Trophoblast cell (in vitro differentiated cells and primary cell): ENCODE measurements around the gene ACVRL1.

Source experiments
- DNase-seq, 2 donors: peaks; one replicate each; pipeline ENCODE4 v3.0.0-alpha.2; 2016
- H2AFZ ChIP-seq: 2 replicates; pipeline ENCODE4 v1.6.1; 2013; ENCODE audit warnings: low read length, moderate library complexity, mild to moderate bottlenecking; ENCODE audit not compliant: insufficient read depth, poor library complexity
- H2AK5ac ChIP-seq: 2 replicates; pipeline ENCODE4 v1.6.1; 2013; ENCODE audit warnings: mild to moderate bottlenecking, low read length
- H2BK120ac ChIP-seq: 2 replicates; pipeline ENCODE4 v1.6.1; 2013; ENCODE audit warnings: low read length, mild to moderate bottlenecking, moderate library complexity; ENCODE audit not compliant: insufficient read depth, poor library complexity
- H2BK12ac ChIP-seq: 2 replicates; pipeline ENCODE4 v1.6.1; 2013; ENCODE audit warnings: mild to moderate bottlenecking, low read length, moderate library complexity
- H2BK5ac ChIP-seq: 2 replicates; pipeline ENCODE4 v1.6.1; 2013; ENCODE audit warnings: low read length, low read depth, moderate library complexity, mild to moderate bottlenecking; ENCODE audit not compliant: poor library complexity
- H3K14ac ChIP-seq: 2 replicates; pipeline ENCODE4 v1.6.1; 2013; ENCODE audit warnings: mild to moderate bottlenecking, low read length
- H3K18ac ChIP-seq: 2 replicates; pipeline ENCODE4 v1.6.1; 2013; ENCODE audit warnings: mild to moderate bottlenecking, low read length
- H3K23ac ChIP-seq: 2 replicates; pipeline ENCODE4 v1.6.1; 2013; ENCODE audit warnings: low read length
- H3K27ac ChIP-seq: 2 replicates; pipeline ENCODE4 v1.5.1; 2013; ENCODE audit warnings: low read depth, mild to moderate bottlenecking, inconsistent platforms, low read length, moderate library complexity
- H3K27me3 ChIP-seq: 2 replicates; pipeline ENCODE4 v1.6.1; 2013; ENCODE audit warnings: inconsistent platforms, mild to moderate bottlenecking, low read length, moderate library complexity; ENCODE audit not compliant: insufficient read depth
- H3K36me3 ChIP-seq, 2 experiments: 1 replicate in 1 of 2; 2 replicates in 1 of 2; pipeline ENCODE4 v1.6.1; 2013; ENCODE audit warnings: low read length in 2 of 2, mild to moderate bottlenecking in 2 of 2, moderate library complexity in 1 of 2; ENCODE audit not compliant: insufficient read depth in 2 of 2, control insufficient read depth in 1 of 2
- H3K4ac ChIP-seq: 2 replicates; pipeline ENCODE4 v1.6.1; 2013; ENCODE audit warnings: low read depth, mild to moderate bottlenecking, low read length, moderate library complexity
- H3K4me1 ChIP-seq, 2 experiments: 1 replicate in 1 of 2; 2 replicates in 1 of 2; pipeline ENCODE4 v1.6.1; 2013; ENCODE audit warnings: low read length in 2 of 2, mild to moderate bottlenecking in 2 of 2, moderate library complexity in 1 of 2; ENCODE audit not compliant: insufficient read depth in 2 of 2, control insufficient read depth in 1 of 2
- H3K4me2 ChIP-seq: 2 replicates; pipeline ENCODE4 v1.6.1; 2013; ENCODE audit warnings: inconsistent platforms, mild to moderate bottlenecking, low read length, moderate library complexity
- H3K4me3 ChIP-seq: 2 replicates; pipeline ENCODE4 v1.5.1; 2013; ENCODE audit warnings: mild to moderate bottlenecking, low read depth, low read length, inconsistent platforms
- H3K79me1 ChIP-seq: one replicate; pipeline ENCODE4 v1.6.1; 2013; ENCODE audit warnings: low read length
- H3K79me2 ChIP-seq: 2 replicates; pipeline ENCODE4 v1.6.1; 2013; ENCODE audit warnings: low read length, mild to moderate bottlenecking; ENCODE audit not compliant: control insufficient read depth, insufficient read depth, poor library complexity
- H3K9ac ChIP-seq: 2 replicates; pipeline ENCODE4 v1.6.1; 2013; ENCODE audit warnings: mild to moderate bottlenecking, low read length
- H3K9me3 ChIP-seq: 2 replicates; pipeline ENCODE4 v1.6.1; 2013; ENCODE audit warnings: low read depth, mild to moderate bottlenecking, control low read depth, inconsistent platforms, low read length; ENCODE audit not compliant: insufficient read depth
- H4K12ac ChIP-seq: 2 replicates; pipeline ENCODE4 v1.6.1; 2013; ENCODE audit warnings: low read depth, mild to moderate bottlenecking, low read length, moderate library complexity
- H4K8ac ChIP-seq: 2 replicates; pipeline ENCODE4 v1.6.1; 2013; ENCODE audit warnings: low read depth, mild to moderate bottlenecking, low read length, moderate library complexity
- H4K91ac ChIP-seq: one replicate; pipeline ENCODE4 v1.6.1; 2013; ENCODE audit warnings: low read depth, mild to moderate bottlenecking, low read length, moderate library complexity
- whole genome bisulfite sequencing: extraction: QIAGEN DNeasy Blood & Tissue Kit; methylation state at CpG from one replicate; pipeline ENCODE4 v1.1.7; 2013; ENCODE audit warnings: missing lambda C conversion rate; ENCODE audit not compliant: insufficient read length, insufficient coverage; ENCODE audit errors: extremely low coverage; 5-methylcytosine and 5-hydroxymethylcytosine counted together

The ACVRL1 gene

DNA sequence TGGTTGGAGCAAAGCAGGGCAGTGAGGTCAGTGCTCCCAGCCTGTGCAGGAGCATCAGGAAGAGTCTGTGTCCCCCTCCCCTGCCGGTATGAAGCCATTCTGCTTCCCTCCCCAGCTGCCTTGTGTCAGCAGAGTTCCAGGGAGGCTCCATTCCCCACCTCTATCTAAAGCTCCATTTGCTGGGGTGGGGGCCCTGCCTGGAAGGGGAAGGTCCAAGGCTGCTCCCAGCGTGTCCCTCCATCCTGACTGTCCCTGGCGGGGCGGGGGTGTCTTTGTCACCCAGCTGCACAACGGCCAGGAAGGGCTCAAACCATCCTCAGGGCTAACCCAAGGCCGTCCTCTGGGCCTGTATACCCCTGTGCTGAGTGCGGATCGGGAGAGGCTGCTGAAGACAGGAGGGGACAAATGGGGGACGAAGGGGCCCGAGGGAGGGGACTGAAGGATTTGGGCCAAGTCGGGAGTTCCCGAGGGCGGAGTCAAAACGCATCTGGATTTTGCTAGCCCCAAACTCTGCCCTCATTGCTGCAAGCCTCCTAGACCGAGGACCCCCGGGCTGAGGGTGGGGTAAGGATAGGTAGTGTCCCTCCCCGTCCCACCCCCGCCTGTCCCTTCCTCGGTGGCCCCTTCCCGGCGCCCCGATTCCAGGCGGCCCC lies 748 bp upstream of the ACVRL1 start:
- H3K18ac ChIP-seq: no peak overlapping the region
- H3K36me3 ChIP-seq: no peaks in the 10 kb centered on the region
- H2BK5ac ChIP-seq: no peak overlapping the region
- H2BK120ac ChIP-seq: no peak overlapping the region
- H4K8ac ChIP-seq: no peak overlapping the region
- H3K9ac ChIP-seq: no peak overlapping the region
- no peak overlapping the region for H2BK12ac ChIP-seq
- H3K79me2 ChIP-seq: no peaks in the 10 kb centered on the region
- H3K4me3 ChIP-seq: no peak overlapping the region
- peaks cover 2% of the 10 kb centered on the region for H3K9me3 ChIP-seq
- no peak overlapping the region for H3K23ac ChIP-seq
- H2AFZ ChIP-seq: no peak overlapping the region
- H3K4me2 ChIP-seq: no peak overlapping the region
- no peak overlapping the region for H4K91ac ChIP-seq
- peak in 1 of 2 donors; percentile 31 for DNase-seq
- no peak overlapping the region for H3K27ac ChIP-seq
- peaks cover 12% of the 10 kb centered on the region for H3K27me3 ChIP-seq
- H3K79me1 ChIP-seq: no peaks in the 10 kb centered on the region
- no CpG with 5 or more reads among the region's 23 CpGs for WGBS
- H3K4me1 ChIP-seq: peaks cover 0 to 2% of the 10 kb centered on the region in 2 experiments
- no peak overlapping the region for H4K12ac ChIP-seq
- no peak overlapping the region for H3K4ac ChIP-seq
- H2AK5ac ChIP-seq: no peak overlapping the region
- H3K14ac ChIP-seq: no peak overlapping the region

DNA sequence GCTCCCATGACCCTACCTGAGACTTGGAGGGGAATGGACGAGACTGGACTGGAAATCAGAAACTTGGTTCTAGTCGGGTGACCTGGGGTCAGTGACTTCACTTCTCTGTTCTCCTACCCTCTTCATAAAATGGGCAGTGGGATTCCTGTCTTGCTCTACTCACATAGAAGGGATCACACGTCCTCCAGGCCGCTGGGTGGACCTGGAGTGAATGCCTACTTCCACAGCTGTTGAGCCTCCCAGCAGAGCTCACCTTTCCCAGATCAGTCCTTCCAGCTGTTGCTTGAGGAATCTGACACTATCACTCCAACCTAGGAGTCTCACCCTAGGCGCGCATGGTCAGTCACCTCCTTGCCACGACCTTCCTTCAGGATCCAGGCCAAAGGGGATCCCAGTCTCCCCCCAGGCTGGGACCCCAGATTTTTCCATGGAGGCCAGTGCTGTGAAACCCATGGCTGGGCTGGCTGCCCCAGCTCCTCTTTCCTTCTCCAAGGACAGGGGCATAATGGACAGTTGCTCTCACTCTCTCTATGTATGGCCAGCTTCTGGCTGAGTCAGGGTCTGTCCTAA lies 637 bp downstream of the ACVRL1 start:
- Histone ChIP-seq H4K12ac (no peak overlapping the region), H3K23ac (no peak overlapping the region), H3K9me3 (peaks cover 2% of the 10 kb centered on the region), H2BK120ac (no peak overlapping the region), H3K79me2 (no peaks in the 10 kb centered on the region), H4K8ac (no peak overlapping the region), H3K4me2 (peak overlapping the region; percentile 53), H3K79me1 (no peaks in the 10 kb centered on the region), H2BK12ac (no peak overlapping the region), H4K91ac (no peak overlapping the region), H3K18ac (no peak overlapping the region), H3K4me1 (peaks cover 0 to 2% of the 10 kb centered on the region in 2 experiments), H2BK5ac (no peak overlapping the region), H3K4ac (no peak overlapping the region), H2AFZ (no peak overlapping the region), H3K14ac (no peak overlapping the region), H3K36me3 (no peaks in the 10 kb centered on the region), H3K27me3 (peaks cover 12% of the 10 kb centered on the region), H3K9ac (no peak overlapping the region), H2AK5ac (no peak overlapping the region), H3K4me3 (no peak overlapping the region), H3K27ac (no peak overlapping the region)
- peak in 1 of 2 donors; percentile 48 for DNase-seq
- no CpG with 5 or more reads among the region's 7 CpGs for WGBS

DNA sequence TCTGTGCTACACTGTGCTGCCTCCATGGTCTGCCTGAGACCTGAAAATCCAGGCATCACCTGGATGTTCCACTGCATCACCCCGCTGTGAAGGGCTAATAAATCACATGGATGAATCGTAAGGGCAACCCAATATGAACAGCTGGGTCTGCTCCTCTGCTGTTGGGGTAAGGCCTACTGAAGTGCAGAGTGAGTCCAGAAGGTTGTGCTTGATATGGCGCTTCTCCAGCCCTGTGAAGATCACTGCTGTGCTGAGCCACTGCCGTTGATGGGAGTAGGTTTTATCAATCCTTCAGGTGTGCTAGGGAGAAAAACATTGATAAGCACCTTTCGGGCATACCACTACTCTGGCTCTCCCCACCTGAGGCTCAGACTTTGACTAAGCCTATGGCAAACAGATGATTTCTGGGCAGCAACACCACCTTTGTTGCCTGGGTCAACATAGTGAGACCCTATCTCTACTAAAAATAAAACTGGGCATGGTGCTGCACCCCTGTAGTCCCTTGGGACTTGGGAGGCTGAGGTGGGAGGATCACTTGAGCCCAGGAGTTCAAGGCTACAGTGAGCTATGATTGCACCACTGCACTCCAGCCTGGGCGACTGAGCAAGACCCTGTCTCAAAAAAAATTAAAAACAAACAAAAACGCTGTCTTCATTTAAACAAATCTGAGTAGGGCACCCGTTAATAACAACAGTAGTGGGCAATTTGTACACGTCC lies 1.7 kb downstream of the ACVRL1 start:
- H4K91ac ChIP-seq: no peak overlapping the region
- no peaks in the 10 kb centered on the region for H3K79me2 ChIP-seq
- no peak overlapping the region for H4K8ac ChIP-seq
- H2AK5ac ChIP-seq: no peak overlapping the region
- no peak overlapping the region for H2BK12ac ChIP-seq
- WGBS: no CpG with 5 or more reads among the region's 9 CpGs
- no peak overlapping the region for H3K14ac ChIP-seq
- H3K23ac ChIP-seq: no peak overlapping the region
- H3K9me3 ChIP-seq: peaks cover 2% of the 10 kb centered on the region
- H3K9ac ChIP-seq: peak overlapping the region; percentile 57
- no peak overlapping the region for H2BK120ac ChIP-seq
- H3K79me1 ChIP-seq: no peaks in the 10 kb centered on the region
- peaks cover 12% of the 10 kb centered on the region for H3K27me3 ChIP-seq
- H4K12ac ChIP-seq: no peak overlapping the region
- H2AFZ ChIP-seq: no peak overlapping the region
- H3K4ac ChIP-seq: no peak overlapping the region
- peaks cover 0 to 2% of the 10 kb centered on the region in 2 experiments for H3K4me1 ChIP-seq
- H3K4me2 ChIP-seq: no peak overlapping the region
- H3K36me3 ChIP-seq: no peaks in the 10 kb centered on the region
- no peak overlapping the region for H2BK5ac ChIP-seq
- no peak overlapping the region for H3K18ac ChIP-seq
- no peak for DNase-seq
- H3K4me3 ChIP-seq: no peak overlapping the region
- H3K27ac ChIP-seq: no peak overlapping the region

DNA sequence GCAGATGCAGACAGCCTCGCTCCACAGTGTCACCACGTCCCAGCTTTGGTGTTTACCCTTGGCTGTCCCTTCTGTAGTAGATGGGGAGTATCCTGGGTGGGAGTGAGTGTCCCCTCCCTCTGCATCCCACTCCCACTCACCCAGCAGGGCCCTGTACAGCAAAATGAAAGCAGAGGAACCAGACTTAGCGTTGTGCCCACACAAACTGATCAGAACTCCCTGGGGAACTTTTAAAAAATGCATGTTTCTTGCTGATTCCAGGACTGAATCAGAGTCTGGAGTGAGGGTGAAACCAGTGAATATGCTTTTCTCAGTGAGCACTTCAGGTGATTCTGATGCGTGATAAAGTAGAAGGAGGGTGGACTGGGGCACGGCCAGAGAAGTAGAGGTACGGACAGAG lies 2.9 kb downstream of the ACVRL1 start:
- no CpG with 5 or more reads among the region's 6 CpGs for WGBS
- H3K36me3 ChIP-seq: no peaks in the 10 kb centered on the region
- no peak overlapping the region for H2AK5ac ChIP-seq

More for the DNA sequence above, 2.9 kb downstream of the ACVRL1 start:
- no peak overlapping the region for H2BK120ac ChIP-seq
- H3K79me2 ChIP-seq: no peaks in the 10 kb centered on the region
- peaks cover 12% of the 10 kb centered on the region for H3K27me3 ChIP-seq
- no peak overlapping the region for H4K8ac ChIP-seq
- no peak overlapping the region for H2AFZ ChIP-seq
- no peak overlapping the region for H3K27ac ChIP-seq
- H3K4me1 ChIP-seq: peaks cover 0 to 2% of the 10 kb centered on the region in 2 experiments
- H4K91ac ChIP-seq: no peak overlapping the region
- H2BK5ac ChIP-seq: no peak overlapping the region
- H3K4ac ChIP-seq: no peak overlapping the region
- H3K4me3 ChIP-seq: no peak overlapping the region
- no peak overlapping the region for H4K12ac ChIP-seq
- no peak overlapping the region for H3K9ac ChIP-seq
- no peak overlapping the region for H2BK12ac ChIP-seq
- no peak overlapping the region for H3K14ac ChIP-seq
- no peak overlapping the region for H3K18ac ChIP-seq
- H3K79me1 ChIP-seq: no peaks in the 10 kb centered on the region
- H3K4me2 ChIP-seq: no peak overlapping the region
- H3K9me3 ChIP-seq: peaks cover 2% of the 10 kb centered on the region
- DNase-seq: no peak
- H3K23ac ChIP-seq: no peak overlapping the region
